ENCODE results near the gene SLC35F1. TPM values are rescaled to one million over a fixed set of nuclear protein-coding genes. Genes with fewer than 3 reads are reported as not detected.

The SLC35F1 gene
- total RNA-seq, 1 experiment from 2014 or later: 4.3 TPM

DNA sequence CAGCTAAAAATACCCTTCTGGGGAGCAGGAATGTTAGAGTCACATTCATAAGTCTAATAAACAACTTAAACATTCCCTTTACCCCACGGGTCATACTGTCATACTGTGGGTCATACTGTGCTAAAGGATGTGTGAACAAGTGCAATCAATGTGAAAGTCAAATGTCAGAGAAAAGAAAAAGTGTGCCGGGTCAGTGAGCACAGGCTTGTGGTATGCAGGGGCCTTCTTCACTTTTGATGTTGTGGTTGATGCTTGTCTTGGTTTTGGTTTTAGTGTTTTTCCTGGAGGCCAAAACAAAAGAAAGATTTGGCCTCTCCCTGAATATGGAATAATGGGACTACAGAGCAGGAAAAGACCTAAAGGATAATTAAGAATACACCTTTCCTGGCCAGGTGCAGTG is 373.1 kb downstream of the SLC35F1 start:
- Histone ChIP-seq H4K91ac (ENCODE audit: insufficient read length, low read depth, low read length) (no peak overlapping the region), H4K5ac (ENCODE audit: insufficient read length, low read depth, low read length) (no peak overlapping the region), H2AFZ (ENCODE audit: low read length) (no peak overlapping the region), H3K14ac (ENCODE audit: insufficient read depth, low read length) (no peak overlapping the region), H3K23me2 (ENCODE audit: insufficient read length, low read depth, low read length, poor library complexity, severe bottlenecking) (no peaks in the 10 kb centered on the region), H3K9me3 (ENCODE audit: control insufficient read depth, low read depth, low read length) (no peaks in the 10 kb centered on the region), H3K27ac (ENCODE audit: insufficient read length, low read depth, low read length) (no peak overlapping the region), H2BK120ac (ENCODE audit: low read depth, low read length, poor library complexity, severe bottlenecking) (no peak overlapping the region), H3K79me1 (ENCODE audit: insufficient read depth, low read depth, low read length, poor library complexity, severe bottlenecking) (no peaks in the 10 kb centered on the region), H4K20me1 (ENCODE audit: control insufficient read depth, insufficient read depth, insufficient read length) (no peaks in the 10 kb centered on the region), H2BK5ac (ENCODE audit: insufficient read length, low read length) (no peak overlapping the region), H2BK20ac (ENCODE audit: low read depth, low read length, poor library complexity, severe bottlenecking) (no peak overlapping the region), H3K56ac (ENCODE audit: insufficient read length, low read depth, low read length) (no peak overlapping the region), H3K9ac (ENCODE audit: extremely low read depth, insufficient read length, low read length) (no peak overlapping the region), H3K27me3 (ENCODE audit: insufficient read depth, low read length) (no peaks in the 10 kb centered on the region), H3K23ac (ENCODE audit: insufficient read length, low read depth, low read length) (no peak overlapping the region), H4K8ac (replicated peaks; ENCODE audit: insufficient read length, low read depth, low read length) (no peak overlapping the region), H3K4me2 (ENCODE audit: insufficient read depth, insufficient read length, low read length) (no peak overlapping the region), H2AK5ac (ENCODE audit: insufficient read length, low read length) (no peak overlapping the region), H2BK15ac (ENCODE audit: low read depth, low read length) (no peak overlapping the region), H3K4me1 (ENCODE audit: insufficient read depth, low read length) (no peaks in the 10 kb centered on the region), H3K79me2 (ENCODE audit: insufficient read depth, low read length) (no peaks in the 10 kb centered on the region), H3K18ac (ENCODE audit: insufficient read length, low read depth, low read length) (no peak overlapping the region), H2BK12ac (ENCODE audit: insufficient read length, low read depth, low read length) (no peak overlapping the region), H3T11ph (ENCODE audit: low read length) (no peak overlapping the region), H3K4ac (ENCODE audit: low read depth, low read length) (no peak overlapping the region)
- Mint-ChIP-seq H3K9me3 (no peaks in the 10 kb centered on the region), H3K27ac (no peak overlapping the region), H3K4me3 (no peak overlapping the region), H3K4me1 (peaks cover 5% of the 10 kb centered on the region in 2 experiments), H3K36me3 (ENCODE audit: insufficient read depth in 1 of 3, low read depth in 3 of 3) (no peaks in the 10 kb centered on the region), H3K27me3 (ENCODE audit: low read depth) (no peaks in the 10 kb centered on the region)
- no CpG with 5 or more reads among the region's 2 CpGs for WGBS (ENCODE audit: extremely low coverage, insufficient read length, low lambda C conversion rate)
- no peak for DNase-seq
- TF ChIP-seq, protein P1, sequence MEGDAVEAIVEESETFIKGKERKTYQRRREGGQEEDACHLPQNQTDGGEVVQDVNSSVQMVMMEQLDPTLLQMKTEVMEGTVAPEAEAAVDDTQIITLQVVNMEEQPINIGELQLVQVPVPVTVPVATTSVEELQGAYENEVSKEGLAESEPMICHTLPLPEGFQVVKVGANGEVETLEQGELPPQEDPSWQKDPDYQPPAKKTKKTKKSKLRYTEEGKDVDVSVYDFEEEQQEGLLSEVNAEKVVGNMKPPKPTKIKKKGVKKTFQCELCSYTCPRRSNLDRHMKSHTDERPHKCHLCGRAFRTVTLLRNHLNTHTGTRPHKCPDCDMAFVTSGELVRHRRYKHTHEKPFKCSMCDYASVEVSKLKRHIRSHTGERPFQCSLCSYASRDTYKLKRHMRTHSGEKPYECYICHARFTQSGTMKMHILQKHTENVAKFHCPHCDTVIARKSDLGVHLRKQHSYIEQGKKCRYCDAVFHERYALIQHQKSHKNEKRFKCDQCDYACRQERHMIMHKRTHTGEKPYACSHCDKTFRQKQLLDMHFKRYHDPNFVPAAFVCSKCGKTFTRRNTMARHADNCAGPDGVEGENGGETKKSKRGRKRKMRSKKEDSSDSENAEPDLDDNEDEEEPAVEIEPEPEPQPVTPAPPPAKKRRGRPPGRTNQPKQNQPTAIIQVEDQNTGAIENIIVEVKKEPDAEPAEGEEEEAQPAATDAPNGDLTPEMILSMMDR (conservative IDR thresholded peaks at IDR 0.05): no peak
